ENCODE measurements around the gene CEP295NL.

- TF ChIP-seq CTCF (IDR thresholded peaks at IDR 0.05) (no peak), POLR2A (IDR thresholded peaks at IDR 0.05) (no peak)
Measured at GRCh38 chr17:78917451-78918275, 14.7 kb upstream of the CEP295NL start.

All from vagina (tissue), 2 donors.